Astrocyte (in vitro differentiated cells and primary cell): Measurements from ENCODE around the gene RPUSD3. TPM values are rescaled to one million over a fixed set of nuclear protein-coding genes. Genes with fewer than 3 reads are reported as not detected.

Experiments
- DNase-seq: peaks from one replicate; pipeline ENCODE4 v3.0.0-alpha.2; 2010; ENCODE audit warnings: low read depth
- FAIRE-seq: peaks from 2 replicates; lab custom pipeline; 2011; peaks lifted over from hg19 to GRCh38; lab: Jason Lieb, UNC
- H2AFZ ChIP-seq: 2 replicates; pipeline ENCODE4 v1.6.0; 2012; ENCODE audit warnings: low read depth, low read length, inconsistent platforms
- H3K27ac ChIP-seq: 2 replicates; pipeline ENCODE4 v1.5.1; 2011; ENCODE audit warnings: low read depth, low read length, inconsistent platforms
- H3K27me3 ChIP-seq: 2 replicates; pipeline ENCODE4 v1.6.0; 2011; ENCODE audit warnings: low read length, inconsistent platforms; ENCODE audit not compliant: insufficient read depth
- H3K36me3 ChIP-seq: 2 replicates; pipeline ENCODE4 v1.5.1; 2011; ENCODE audit warnings: low read length, inconsistent platforms; ENCODE audit not compliant: insufficient read depth
- H3K4me1 ChIP-seq: 2 replicates; pipeline ENCODE4 v1.5.1; 2011; ENCODE audit warnings: low read length, inconsistent platforms; ENCODE audit not compliant: insufficient read depth
- H3K4me2 ChIP-seq: 2 replicates; pipeline ENCODE4 v1.6.0; 2012; ENCODE audit warnings: low read length, inconsistent platforms
- H3K4me3 ChIP-seq: 2 replicates; pipeline ENCODE4 v1.5.1; 2011; ENCODE audit warnings: low read depth, mild to moderate bottlenecking, low read length, inconsistent platforms; ENCODE audit not compliant: insufficient read depth
- H3K79me2 ChIP-seq: 2 replicates; pipeline ENCODE4 v1.6.0; 2012; ENCODE audit warnings: mild to moderate bottlenecking, low read length, inconsistent platforms; ENCODE audit not compliant: insufficient read depth
- H3K9ac ChIP-seq: 2 replicates; pipeline ENCODE4 v1.6.0; 2012; ENCODE audit warnings: mild to moderate bottlenecking, low read length, inconsistent platforms
- H3K9me3 ChIP-seq: 2 replicates; pipeline ENCODE4 v1.5.1; 2012; ENCODE audit warnings: low read depth, mild to moderate bottlenecking, low read length, inconsistent platforms; ENCODE audit not compliant: insufficient read depth
- H4K20me1 ChIP-seq: 2 replicates; pipeline ENCODE4 v1.6.0; 2012; ENCODE audit warnings: low read length, inconsistent platforms; ENCODE audit not compliant: insufficient read depth
- H3K27ac Mint-ChIP-seq: one replicate; pipeline ENCODE4 v1.8.0; 2021; ENCODE audit warnings: mild to moderate bottlenecking, mixed read lengths; ENCODE audit not compliant: unreplicated experiment
- H3K27me3 Mint-ChIP-seq: one replicate; pipeline ENCODE4 v1.8.0; 2021; ENCODE audit warnings: low read depth, mixed read lengths; ENCODE audit not compliant: unreplicated experiment
- H3K36me3 Mint-ChIP-seq: one replicate; pipeline ENCODE4 v1.8.0; 2021; ENCODE audit warnings: low read depth, mixed read lengths; ENCODE audit not compliant: unreplicated experiment
- H3K4me1 Mint-ChIP-seq: one replicate; pipeline ENCODE4 v1.8.0; 2021; ENCODE audit warnings: low read depth, mixed read lengths; ENCODE audit not compliant: unreplicated experiment
- H3K4me3 Mint-ChIP-seq: one replicate; pipeline ENCODE4 v1.8.0; 2021; ENCODE audit warnings: mild to moderate bottlenecking, moderate library complexity, mixed read lengths; ENCODE audit not compliant: unreplicated experiment
- H3K9me3 Mint-ChIP-seq: one replicate; pipeline ENCODE4 v1.8.0; 2021; ENCODE audit warnings: mild to moderate bottlenecking, mixed read lengths; ENCODE audit not compliant: unreplicated experiment
- EZH2 ChIP-seq: IDR thresholded peaks from 2 replicates; pipeline ENCODE4 v1.6.1; 2012; ENCODE audit warnings: mild to moderate bottlenecking, low read length, inconsistent platforms; ENCODE audit not compliant: insufficient read depth
- total RNA-seq: library from RNA; stranded (reverse); gene quantifications from 2 replicates; pipeline ENCODE4 v1.2.1, GENCODE V29; 2021
- TF ChIP-seq, protein P1 (sequence below): IDR thresholded peaks from 2 replicates; pipeline ENCODE4 v1.5.1; 2011; ENCODE audit warnings: low read depth, mild to moderate bottlenecking, inconsistent platforms, low read length, moderate library complexity; ENCODE audit not compliant: insufficient read depth

RPUSD3 gene
- total RNA-seq, 1 donor from 2014 or later: 35.4 TPM

DNA sequence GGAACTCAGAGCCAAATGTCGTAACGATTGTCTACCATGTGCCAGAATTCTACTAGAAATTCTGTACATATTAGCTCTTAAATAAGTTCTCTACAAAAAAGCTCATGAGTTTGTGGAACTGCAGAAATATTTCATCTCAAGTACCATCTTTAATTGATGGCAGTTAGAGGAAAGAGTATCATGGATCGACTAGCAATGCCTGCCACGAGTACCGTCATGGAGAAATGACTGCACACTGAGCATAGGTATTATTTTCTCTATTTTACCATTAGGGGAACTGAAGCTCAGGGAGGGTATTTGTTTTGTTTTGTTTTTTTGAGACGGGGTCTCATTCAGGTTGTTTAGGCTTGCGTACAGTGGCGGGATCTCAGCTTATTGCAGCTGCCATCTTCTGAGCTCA, 2.8 kb downstream of the RPUSD3 start:
- Histone ChIP-seq H3K9ac (no peak overlapping the region), H4K20me1 (peaks cover 9% of the 10 kb centered on the region), H2AFZ (no peak overlapping the region), H3K9me3 (no peaks in the 10 kb centered on the region), H3K27ac (no peak overlapping the region), H3K27me3 (no peaks in the 10 kb centered on the region), H3K79me2 (peaks cover 4% of the 10 kb centered on the region), H3K4me3 (no peak overlapping the region), H3K4me1 (peaks cover 7% of the 10 kb centered on the region), H3K36me3 (peaks cover 12% of the 10 kb centered on the region), H3K4me2 (no peak overlapping the region)
- FAIRE-seq (no peak), DNase-seq (no peak)
- TF ChIP-seq, protein P1, sequence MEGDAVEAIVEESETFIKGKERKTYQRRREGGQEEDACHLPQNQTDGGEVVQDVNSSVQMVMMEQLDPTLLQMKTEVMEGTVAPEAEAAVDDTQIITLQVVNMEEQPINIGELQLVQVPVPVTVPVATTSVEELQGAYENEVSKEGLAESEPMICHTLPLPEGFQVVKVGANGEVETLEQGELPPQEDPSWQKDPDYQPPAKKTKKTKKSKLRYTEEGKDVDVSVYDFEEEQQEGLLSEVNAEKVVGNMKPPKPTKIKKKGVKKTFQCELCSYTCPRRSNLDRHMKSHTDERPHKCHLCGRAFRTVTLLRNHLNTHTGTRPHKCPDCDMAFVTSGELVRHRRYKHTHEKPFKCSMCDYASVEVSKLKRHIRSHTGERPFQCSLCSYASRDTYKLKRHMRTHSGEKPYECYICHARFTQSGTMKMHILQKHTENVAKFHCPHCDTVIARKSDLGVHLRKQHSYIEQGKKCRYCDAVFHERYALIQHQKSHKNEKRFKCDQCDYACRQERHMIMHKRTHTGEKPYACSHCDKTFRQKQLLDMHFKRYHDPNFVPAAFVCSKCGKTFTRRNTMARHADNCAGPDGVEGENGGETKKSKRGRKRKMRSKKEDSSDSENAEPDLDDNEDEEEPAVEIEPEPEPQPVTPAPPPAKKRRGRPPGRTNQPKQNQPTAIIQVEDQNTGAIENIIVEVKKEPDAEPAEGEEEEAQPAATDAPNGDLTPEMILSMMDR: no peak
- TF ChIP-seq EZH2: no peak
- no peaks in the 10 kb centered on the region for H3K9me3 Mint-ChIP-seq
- peaks cover 2% of the 10 kb centered on the region for H3K4me1 Mint-ChIP-seq
- peaks cover 17% of the 10 kb centered on the region for H3K36me3 Mint-ChIP-seq
- no peaks in the 10 kb centered on the region for H3K27me3 Mint-ChIP-seq
- no peak overlapping the region for H3K4me3 Mint-ChIP-seq
- no peak overlapping the region for H3K27ac Mint-ChIP-seq

DNA sequence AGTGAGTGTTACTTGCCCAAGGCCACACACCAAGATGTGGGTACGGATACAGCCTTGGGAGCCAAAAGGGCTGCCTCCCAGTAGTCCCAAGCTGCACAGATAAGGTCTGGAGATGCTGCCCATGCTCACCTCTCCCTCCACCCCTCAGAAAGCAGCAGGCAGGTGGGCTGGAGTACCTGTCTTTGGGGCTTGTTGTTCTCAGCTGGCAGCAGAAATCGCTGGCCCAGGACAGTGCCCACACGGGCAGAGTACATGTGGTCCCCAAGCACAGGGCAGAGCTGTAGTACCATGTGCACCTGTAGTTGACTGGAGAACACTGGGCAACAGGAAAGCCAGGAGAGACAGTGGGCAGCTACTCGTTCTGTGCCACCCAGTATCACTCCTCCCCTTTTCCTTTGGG, 5.0 kb downstream of the RPUSD3 start:
- no peak overlapping the region for H3K4me3 ChIP-seq
- no peak overlapping the region for H3K27ac Mint-ChIP-seq
- H3K9me3 ChIP-seq: no peaks in the 10 kb centered on the region
- no peak overlapping the region for H3K9ac ChIP-seq
- H3K4me1 Mint-ChIP-seq: peaks cover 2% of the 10 kb centered on the region
- TF ChIP-seq, protein P1: no peak
- TF ChIP-seq EZH2: no peak
- no peaks in the 10 kb centered on the region for H3K9me3 Mint-ChIP-seq
- H3K27ac ChIP-seq: no peak overlapping the region
- H3K36me3 ChIP-seq: peaks cover 12% of the 10 kb centered on the region
- no peak overlapping the region for H3K4me3 Mint-ChIP-seq
- no peaks in the 10 kb centered on the region for H3K27me3 ChIP-seq
- DNase-seq (no peak), FAIRE-seq (no peak)
- H4K20me1 ChIP-seq: peaks cover 9% of the 10 kb centered on the region
- H3K4me1 ChIP-seq: peaks cover 4% of the 10 kb centered on the region
- peaks cover 27% of the 10 kb centered on the region for H3K36me3 Mint-ChIP-seq
- H3K79me2 ChIP-seq: peaks cover 4% of the 10 kb centered on the region
- H3K27me3 Mint-ChIP-seq: no peaks in the 10 kb centered on the region
- H3K4me2 ChIP-seq: no peak overlapping the region
- no peak overlapping the region for H2AFZ ChIP-seq

DNA sequence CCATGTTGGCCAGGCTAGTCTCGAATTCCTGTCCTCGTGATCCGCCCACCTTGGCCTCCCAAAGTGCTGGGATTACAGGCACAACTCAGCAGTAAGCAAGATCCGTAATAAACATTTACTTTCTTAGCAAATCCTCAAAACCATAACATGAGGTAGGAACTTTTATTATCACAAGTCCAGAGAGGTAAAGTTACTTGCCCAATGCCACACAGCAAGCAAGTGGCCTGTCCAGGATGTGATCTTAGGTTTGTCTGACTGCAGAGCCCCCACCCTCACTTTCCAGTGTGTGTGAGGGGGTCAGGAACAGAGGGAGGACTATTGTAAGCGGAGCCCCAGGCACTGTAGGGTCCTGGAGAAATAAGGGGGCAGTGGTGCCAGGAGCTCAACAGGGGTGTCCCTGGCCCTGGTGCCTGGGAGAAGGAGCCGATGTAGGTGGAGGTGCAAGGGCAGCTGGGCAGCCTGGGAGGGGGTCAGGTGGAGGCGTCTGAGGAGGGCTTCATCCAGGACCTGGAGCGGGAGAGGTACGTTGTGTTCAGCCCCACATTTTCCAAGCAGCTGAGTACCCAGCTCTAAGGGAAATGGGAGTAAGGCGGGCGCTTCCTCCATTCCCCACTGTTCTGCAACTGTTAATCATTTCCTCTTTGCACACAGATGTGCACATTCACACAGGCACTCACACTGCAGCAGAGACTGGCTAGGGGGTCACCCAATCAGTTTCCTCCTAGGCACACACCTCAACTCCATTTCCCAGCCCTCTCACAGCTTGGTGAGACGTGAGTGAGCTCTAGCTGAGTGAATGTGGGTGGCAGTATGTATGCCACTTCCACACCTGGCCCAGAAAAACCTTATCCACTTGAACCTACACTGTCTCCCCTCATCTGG, 5.9 kb downstream of the RPUSD3 start:
- no peaks in the 10 kb centered on the region for H3K27me3 Mint-ChIP-seq
- H3K27ac Mint-ChIP-seq: no peak overlapping the region
- Histone ChIP-seq H3K9me3 (no peaks in the 10 kb centered on the region), H3K27ac (no peak overlapping the region), H3K36me3 (peaks cover 12% of the 10 kb centered on the region), H3K27me3 (no peaks in the 10 kb centered on the region), H3K79me2 (peaks cover under 1% of the 10 kb centered on the region), H3K4me2 (no peak overlapping the region), H3K9ac (no peak overlapping the region), H2AFZ (no peak overlapping the region), H4K20me1 (peaks cover 9% of the 10 kb centered on the region), H3K4me1 (no peaks in the 10 kb centered on the region), H3K4me3 (no peak overlapping the region)
- no peak for TF ChIP-seq EZH2
- TF ChIP-seq, protein P1: no peak
- H3K36me3 Mint-ChIP-seq: peaks cover 32% of the 10 kb centered on the region
- H3K4me3 Mint-ChIP-seq: no peak overlapping the region
- DNase-seq (no peak), FAIRE-seq (no peak)
- H3K4me1 Mint-ChIP-seq: peaks cover 2% of the 10 kb centered on the region
- no peaks in the 10 kb centered on the region for H3K9me3 Mint-ChIP-seq
